HepG2 (cell line): ENCODE measurements around the gene SLC45A1. TPM values are rescaled to one million over a fixed set of nuclear protein-coding genes. Genes with fewer than 3 reads are reported as not detected.

ENCODE experiments used
- BCL3 ChIP-seq: sonication (generic); formaldehyde crosslinking; IDR thresholded peaks from 2 replicates; pipeline ENCODE4 v1.5.1; 2020; ENCODE audit warnings: mild to moderate bottlenecking, missing genetic modification reagents, moderate library complexity
- CEBPB ChIP-seq: IDR thresholded peaks from 2 replicates; pipeline ENCODE4 v1.6.1; 2011; ENCODE audit warnings: low read depth, low read length, improper control_type of control experiment, borderline replicate concordance
- E2F2 ChIP-seq: sonication (generic); formaldehyde crosslinking; IDR thresholded peaks from 2 replicates; pipeline ENCODE4 v1.4.0; 2020; ENCODE audit warnings: missing genetic modification reagents, borderline replicate concordance
- ELF3 ChIP-seq: IDR thresholded peaks from 2 replicates; pipeline ENCODE4 v1.6.1; 2016; ENCODE audit warnings: missing genetic modification reagents, missing compliant biosample characterization
- ELF4 ChIP-seq: sonication (generic); formaldehyde crosslinking; IDR thresholded peaks from 2 replicates; pipeline ENCODE4 v1.5.0; 2020; ENCODE audit warnings: missing genetic modification reagents, mild to moderate bottlenecking, moderate library complexity, borderline replicate concordance
- FUBP1 ChIP-seq: sonication (generic); formaldehyde crosslinking; IDR thresholded peaks from 2 replicates; pipeline ENCODE4 v1.5.1; 2020; ENCODE audit warnings: missing genetic modification reagents, mild to moderate bottlenecking, borderline replicate concordance
- KLF6 ChIP-seq: IDR thresholded peaks from 2 replicates; pipeline ENCODE4 v1.8.0; 2016; ENCODE audit warnings: missing biosample characterization, missing genetic modification reagents
- MNT ChIP-seq: fragments of 450-650 bp; IDR thresholded peaks from 2 replicates; pipeline ENCODE4 v1.6.1; 2016
- NAIF1 ChIP-seq: sonication (generic); formaldehyde crosslinking; IDR thresholded peaks from 2 replicates; pipeline ENCODE4 v1.5.0; 2020; ENCODE audit warnings: mild to moderate bottlenecking, missing genetic modification reagents, borderline replicate concordance
- NCOA2 ChIP-seq: sonication (generic); formaldehyde crosslinking; IDR thresholded peaks from 2 replicates; pipeline ENCODE4 v1.8.0; 2022; ENCODE audit warnings: inconsistent platforms
- NFE2 ChIP-seq: sonication (generic); formaldehyde crosslinking; IDR thresholded peaks from 2 replicates; pipeline ENCODE4 v1.4.0; 2020; ENCODE audit warnings: missing genetic modification reagents
- NR2F2 ChIP-seq: IDR thresholded peaks from 2 replicates; pipeline ENCODE4 v1.6.1; 2012; ENCODE audit warnings: low read depth, inconsistent platforms, borderline replicate concordance
- SOX5 ChIP-seq: IDR thresholded peaks from 2 replicates; pipeline ENCODE4 v1.6.1; 2016; ENCODE audit warnings: borderline replicate concordance
- SP1 ChIP-seq, 2 experiments: fragments of 450-650 bp in 1 of 2; sonication (generic) in 1 of 2; formaldehyde crosslinking in 1 of 2; IDR thresholded peaks; 2 replicates each; pipeline versions ENCODE4 v1.4.0 to v1.6.1; 2016 to 2020; ENCODE audit warnings: missing genetic modification reagents in 1 of 2
- SP4 ChIP-seq: sonication (generic); formaldehyde crosslinking; IDR thresholded peaks from 2 replicates; pipeline ENCODE4 v1.8.1; 2023; ENCODE audit warnings: mild to moderate bottlenecking, missing genetic modification reagents
- TCF12 ChIP-seq, 2 experiments: fragments of 450-650 bp in 1 of 2; sonication (generic) in 1 of 2; formaldehyde crosslinking in 1 of 2; IDR thresholded peaks; 2 replicates each; pipeline versions ENCODE4 v1.6.1 to v1.8.0; 2017 to 2022; ENCODE audit warnings: antibody characterized with exemption in 1 of 2, mild to moderate bottlenecking in 1 of 2, missing genetic modification reagents in 1 of 2, moderate library complexity in 1 of 2
- U2AF2 ChIP-seq: fragments of 200-400 bp; formaldehyde crosslinking; IDR thresholded peaks from 2 replicates; pipeline ENCODE4 v1.6.1; 2017; ENCODE audit warnings: low read depth, mild to moderate bottlenecking, low read length
- ZBTB7B ChIP-seq: sonication (generic); formaldehyde crosslinking; IDR thresholded peaks from 2 replicates; pipeline ENCODE4 v1.4.0; 2020; ENCODE audit warnings: missing genetic modification reagents
- ZMAT5 ChIP-seq: sonication (generic); formaldehyde crosslinking; IDR thresholded peaks from 2 replicates; pipeline ENCODE4 v1.5.0; 2020; ENCODE audit warnings: mild to moderate bottlenecking, low read depth, missing genetic modification reagents, borderline replicate concordance
- ZNF251 ChIP-seq: sonication (generic); formaldehyde crosslinking; IDR thresholded peaks from 2 replicates; pipeline ENCODE4 v1.9.0; 2021; ENCODE audit warnings: mild to moderate bottlenecking, missing genetic modification reagents
- ZNF768 ChIP-seq: sonication (generic); formaldehyde crosslinking; IDR thresholded peaks from 2 replicates; pipeline ENCODE4 v1.4.0; 2020; ENCODE audit warnings: missing genetic modification reagents
- ZSCAN20 ChIP-seq: sonication (generic); formaldehyde crosslinking; IDR thresholded peaks from 2 replicates; pipeline ENCODE4 v1.4.0; 2020; ENCODE audit warnings: missing genetic modification reagents, mild to moderate bottlenecking, borderline replicate concordance
- polyA plus RNA-seq, 8 experiments: library from polyadenylated mRNA; depleted of rRNA in 3 of 8; stranded (reverse) in 7 of 8; unstranded in 1 of 8; fragments of >200 nt; fragmentation: Illumina TruSeq in 4 of 8; extraction: Trizol in 4 of 8; gene quantifications; 2 replicates each; pipeline versions ENCODE4 v1.2.1 to v1.2.3, GENCODE V29; 2011 to 2016; ENCODE audit warnings: low read depth in 4 of 8, missing spikeins in 1 of 8, mixed read lengths in 1 of 8; ENCODE audit not compliant: insufficient read depth in 1 of 8
- total RNA-seq, 5 experiments: library from RNA; depleted of rRNA; stranded (reverse); fragments of >200 nt; fragmentation: Illumina TruSeq; extraction: Trizol; gene quantifications; 2 replicates each; pipeline ENCODE4 v1.2.3, GENCODE V29; 2016; ENCODE audit warnings: low read depth in 1 of 5

Gene SLC45A1
- total and polyA plus RNA-seq, 2 of the 13 experiments (the other 11 are each of a cell fraction or from before 2014, with no cell fraction given): not detected

- TF ChIP-seq E2F2 (CRISPR knock-in tag): no peak
- TF ChIP-seq NR2F2: no peak
- no peak for TF ChIP-seq TCF12 (IDR thresholded peaks at IDR 0.05)
- no peak for TF ChIP-seq TCF12 (CRISPR knock-in tag; IDR thresholded peaks at IDR 0.05)
- TF ChIP-seq NFE2 (CRISPR knock-in tag): no peak
- no peak for TF ChIP-seq SP1 (IDR thresholded peaks at IDR 0.05)
- peak; percentile 38; the same call in 1 of the 2 replicates for TF ChIP-seq SP1 (CRISPR knock-in tag; IDR thresholded peaks at IDR 0.05)
- TF ChIP-seq ZNF251: no peak
- no peak for TF ChIP-seq ZBTB7B (CRISPR knock-in tag)
- no peak for TF ChIP-seq CEBPB
- TF ChIP-seq NAIF1 (CRISPR knock-in tag): no peak
- TF ChIP-seq ZMAT5 (CRISPR knock-in tag): no peak
- TF ChIP-seq SP4 (CRISPR knock-in tag): peak; percentile 49; the same call in 1 of the 2 replicates
- TF ChIP-seq MNT: peak; percentile 58
- no peak for TF ChIP-seq FUBP1 (CRISPR knock-in tag)
- TF ChIP-seq ELF4: no peak
- 0 out of 2 replicates have a peak, but pooled peaks have one; percentile 38 for TF ChIP-seq SOX5 (CRISPR knock-in tag)
- no peak for TF ChIP-seq U2AF2
- TF ChIP-seq ZNF768 (CRISPR knock-in tag): no peak
- no peak for TF ChIP-seq BCL3
- TF ChIP-seq ZSCAN20 (CRISPR knock-in tag): no peak
- TF ChIP-seq KLF6 (CRISPR knock-in tag): 0 out of 2 replicates have a peak, but pooled peaks have one; percentile 57
- TF ChIP-seq NCOA2 (CRISPR knock-in tag): peak; percentile 49; the same call in 1 of the 2 replicates
- TF ChIP-seq ELF3 (CRISPR knock-in tag): peak; percentile 70
These were observed 35.9 kb upstream of the SLC45A1 start (continued) for GRCh38 chr1:8281843-8282509.
